Measurements from ENCODE around the gene SMIM35. TPM values are rescaled to one million over a fixed set of nuclear protein-coding genes. Genes with fewer than 3 reads are reported as not detected.

Gene SMIM35
- total and polyA plus RNA-seq, 2 of the 4 experiments (the other 2 are of a cell fraction): not detected

DNA sequence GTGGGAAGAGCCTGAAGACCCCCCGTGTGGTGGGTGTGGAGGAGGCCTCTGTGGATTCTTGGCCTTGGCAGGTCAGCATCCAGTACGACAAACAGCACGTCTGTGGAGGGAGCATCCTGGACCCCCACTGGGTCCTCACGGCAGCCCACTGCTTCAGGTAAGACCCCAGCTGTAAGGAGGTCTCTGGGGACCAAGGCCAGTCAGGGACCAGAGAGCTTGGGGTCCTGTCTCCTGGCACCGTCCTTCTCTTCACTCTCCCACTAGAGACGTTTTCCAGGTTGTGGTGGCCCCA is 24.9 kb upstream of the SMIM35 start:
- no peak overlapping the region for H3K4me2 ChIP-seq (ENCODE audit: low read depth, low read length)
- H3K9me1 ChIP-seq (ENCODE audit: insufficient read depth, low read length): no peaks in the 10 kb centered on the region
- H3K56ac ChIP-seq (ENCODE audit: extremely low read depth, insufficient read depth, low read length): no peak overlapping the region
- no peak overlapping the region for H2BK15ac ChIP-seq (ENCODE audit: low read depth, low read length)
- POLR2A ChIA-PET (ENCODE audit: unreplicated experiment): no interaction called here
- no peak overlapping the region for H2AK5ac ChIP-seq (ENCODE audit: low read depth, low read length)
- dilution Hi-C loops (cut with HindIII; ENCODE audit: low sequenced_read_pairs, unreplicated experiment): no loop called here
- H4K8ac ChIP-seq (ENCODE audit: low read depth in 2 of 2, low read length in 2 of 2): no peak overlapping the region
- no peaks in the 10 kb centered on the region for H4K20me1 ChIP-seq (ENCODE audit: insufficient read depth, low read length)
- in situ Hi-C loops (cut with MboI; ENCODE audit: low sequenced_read_pairs): no loop called here
- no peaks in the 10 kb centered on the region for H3K27me3 ChIP-seq (ENCODE audit: control insufficient read depth, insufficient read depth, low read length)
- H3K14ac ChIP-seq (replicated peaks; ENCODE audit: low read depth, low read length): no peak overlapping the region
- no peak overlapping the region for H2AFZ ChIP-seq (replicated peaks; ENCODE audit: low read length, poor library complexity)
- H4K5ac ChIP-seq (ENCODE audit: low read depth, low read length): no peak overlapping the region
- no peaks in the 10 kb centered on the region for H3K36me3 ChIP-seq (ENCODE audit: control insufficient read depth, insufficient read depth, low read length)
- BruUV-seq (replicated peaks): no TSS peak
- WGBS, 2 experiments (ENCODE audit: extremely low coverage in 2 of 2, insufficient read length in 1 of 2): no CpG with 5 or more reads among the region's 6 CpGs
- DNase-seq (no peak), ATAC-seq (ENCODE audit: low read depth) (no peak)
- no peak overlapping the region for H3K9ac ChIP-seq (ENCODE audit: low read depth, low read length)
- no peak overlapping the region for H3K23ac ChIP-seq (ENCODE audit: low read depth, low read length)
- CTCF ChIA-PET: no interaction called here
- no peaks in the 10 kb centered on the region for H3K9me3 ChIP-seq (ENCODE audit: control insufficient read depth, insufficient read depth, low read length)
- intact Hi-C loops (cut with micrococcal nuclease): no loop called here
- H4K91ac ChIP-seq (ENCODE audit: insufficient read depth, low read depth, low read length): no peak overlapping the region
- TF ChIP-seq CEBPB (IDR thresholded peaks at IDR 0.05; ENCODE audit: low read depth, low read length): no peak
- TF ChIP-seq, protein P1, sequence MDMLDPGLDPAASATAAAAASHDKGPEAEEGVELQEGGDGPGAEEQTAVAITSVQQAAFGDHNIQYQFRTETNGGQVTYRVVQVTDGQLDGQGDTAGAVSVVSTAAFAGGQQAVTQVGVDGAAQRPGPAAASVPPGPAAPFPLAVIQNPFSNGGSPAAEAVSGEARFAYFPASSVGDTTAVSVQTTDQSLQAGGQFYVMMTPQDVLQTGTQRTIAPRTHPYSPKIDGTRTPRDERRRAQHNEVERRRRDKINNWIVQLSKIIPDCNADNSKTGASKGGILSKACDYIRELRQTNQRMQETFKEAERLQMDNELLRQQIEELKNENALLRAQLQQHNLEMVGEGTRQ (IDR thresholded peaks at IDR 0.05; ENCODE audit: low read depth, low read length): no peak
- TF ChIP-seq, protein P2, sequence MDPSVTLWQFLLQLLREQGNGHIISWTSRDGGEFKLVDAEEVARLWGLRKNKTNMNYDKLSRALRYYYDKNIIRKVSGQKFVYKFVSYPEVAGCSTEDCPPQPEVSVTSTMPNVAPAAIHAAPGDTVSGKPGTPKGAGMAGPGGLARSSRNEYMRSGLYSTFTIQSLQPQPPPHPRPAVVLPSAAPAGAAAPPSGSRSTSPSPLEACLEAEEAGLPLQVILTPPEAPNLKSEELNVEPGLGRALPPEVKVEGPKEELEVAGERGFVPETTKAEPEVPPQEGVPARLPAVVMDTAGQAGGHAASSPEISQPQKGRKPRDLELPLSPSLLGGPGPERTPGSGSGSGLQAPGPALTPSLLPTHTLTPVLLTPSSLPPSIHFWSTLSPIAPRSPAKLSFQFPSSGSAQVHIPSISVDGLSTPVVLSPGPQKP (IDR thresholded peaks at IDR 0.05; ENCODE audit: borderline replicate concordance, low read depth, low read length): no peak
- TF ChIP-seq RFX5 (IDR thresholded peaks at IDR 0.05; ENCODE audit: low read depth, low read length): no peak
- no peak for TF ChIP-seq BHLHE40 (IDR thresholded peaks at IDR 0.05; ENCODE audit: low read depth, low read length)
- TF ChIP-seq NFE2L2 (IDR thresholded peaks at IDR 0.05; ENCODE audit: low read depth, low read length): no peak
- TF ChIP-seq MXI1 (IDR thresholded peaks at IDR 0.05; ENCODE audit: borderline replicate concordance, low read depth, low read length): no peak
- no peak for TF ChIP-seq POLR2A (IDR thresholded peaks at IDR 0.05; ENCODE audit: low read depth, low read length)
- no peaks in the 10 kb centered on the region for H3K4me1 ChIP-seq (ENCODE audit: control insufficient read depth, insufficient read depth, low read length)
- H3K4me3 ChIP-seq (ENCODE audit: insufficient read depth, low read depth, low read length): no peak overlapping the region
- no peaks in the 10 kb centered on the region for H3K79me1 ChIP-seq (ENCODE audit: low read depth in 1 of 2, low read length in 2 of 2)
- H3K27ac ChIP-seq (ENCODE audit: insufficient read depth, low read length): no peak overlapping the region
- H2BK5ac ChIP-seq (ENCODE audit: low read depth, low read length, poor library complexity, severe bottlenecking): no peak overlapping the region
- H3K4ac ChIP-seq (ENCODE audit: low read depth, low read length): no peak overlapping the region
- H3K18ac ChIP-seq (ENCODE audit: low read depth, low read length): no peak overlapping the region
- H2BK20ac ChIP-seq (ENCODE audit: low read depth, low read length): no peak overlapping the region
- no peak overlapping the region for H2AK9ac ChIP-seq (replicated peaks; ENCODE audit: low read depth, low read length, poor library complexity)
- H2BK120ac ChIP-seq (ENCODE audit: low read depth, low read length): no peak overlapping the region
